Cardiac muscle cell (in vitro differentiated cells and primary cell): ENCODE measurements around the gene STYK1. TPM values are rescaled to one million over a fixed set of nuclear protein-coding genes. Genes with fewer than 3 reads are reported as not detected.
A peak's percentile ranks its signal among the peaks of the same experiment; 100 is the strongest.

Experiments used
- DNase-seq, 2 donors: peaks; one replicate each; pipeline versions ENCODE4 v3.0.0 to v3.0.0-alpha.2; 2010 to 2017; ENCODE audit warnings: low read depth in 1 of 2, low spot score in 1 of 2
- H3K27ac ChIP-seq: fragments of 200-600 bp; sonication (generic); 2 replicates; pipeline ENCODE4 v1.5.1; 2016
- H3K27me3 ChIP-seq: fragments of 200-600 bp; sonication (generic); 2 replicates; pipeline ENCODE4 v1.6.0; 2016; ENCODE audit warnings: control low read depth
- H3K36me3 ChIP-seq: fragments of 200-600 bp; sonication (generic); 2 replicates; pipeline ENCODE4 v1.5.1; 2016; ENCODE audit warnings: control low read depth
- H3K4me1 ChIP-seq: fragments of 200-600 bp; sonication (generic); 2 replicates; pipeline ENCODE4 v1.8.1; 2017; ENCODE audit warnings: low read depth, mild to moderate bottlenecking, mixed run types
- H3K4me3 ChIP-seq: fragments of 200-600 bp; sonication (generic); 2 replicates; pipeline ENCODE4 v1.5.1; 2016; ENCODE audit warnings: mild to moderate bottlenecking
- H3K9me3 ChIP-seq: fragments of 200-600 bp; sonication (generic); 2 replicates; pipeline ENCODE4 v1.5.1; 2017; ENCODE audit warnings: low read depth, mild to moderate bottlenecking, control low read depth
- CTCF ChIP-seq: IDR thresholded peaks from 2 replicates; pipeline ENCODE4 v1.5.1; 2012; ENCODE audit warnings: low read depth, mild to moderate bottlenecking, low read length
- polyA plus RNA-seq: library from polyadenylated mRNA; unstranded; fragments of >200 nt; fragmentation: Nextera tagmentation; extraction: Ambion mirVana; gene quantifications from 2 replicates; pipeline ENCODE4 v1.2.1, GENCODE V29; 2016
- total RNA-seq: library from RNA; depleted of rRNA; stranded (reverse); fragments of >200 nt; gene quantifications from 2 replicates; pipeline ENCODE4 v1.2.3, GENCODE V29; 2016

Gene STYK1
- total and polyA plus RNA-seq, 2 experiments from 2014 or later, result 0.21 to 0.65 TPM

- TF ChIP-seq CTCF, result no peak
- Histone ChIP-seq H3K36me3 (peaks cover 37% of the 10 kb centered on the region), H3K4me1 (peaks cover 34% of the 10 kb centered on the region), H3K27me3 (no peaks in the 10 kb centered on the region), H3K4me3 (no peak overlapping the region), H3K9me3 (no peaks in the 10 kb centered on the region), H3K27ac (no peak overlapping the region)
- no peak for DNase-seq
These were observed 42.4 kb upstream of the STYK1 start for GRCh38 chr12:10716277-10716676.

GRCh38 chr12:10715491-10715890, 41.6 kb upstream of the STYK1 start:
- no peak overlapping the region for H3K27ac ChIP-seq
- H3K36me3 ChIP-seq, result peaks cover 38% of the 10 kb centered on the region
- no peaks in the 10 kb centered on the region for H3K9me3 ChIP-seq
- H3K4me1 ChIP-seq, result peaks cover 34% of the 10 kb centered on the region
- no peak for TF ChIP-seq CTCF
- H3K4me3 ChIP-seq, result no peak overlapping the region
- no peaks in the 10 kb centered on the region for H3K27me3 ChIP-seq
- no peak for DNase-seq

- DNase-seq, result no peak
- Histone ChIP-seq H3K4me3 (no peak overlapping the region), H3K36me3 (peaks cover 56% of the 10 kb centered on the region), H3K9me3 (no peaks in the 10 kb centered on the region), H3K27me3 (no peaks in the 10 kb centered on the region), H3K27ac (peak overlapping the region; percentile 90), H3K4me1 (peaks cover 13% of the 10 kb centered on the region)
- TF ChIP-seq CTCF, result no peak
These were observed 36.0 kb upstream of the STYK1 start for GRCh38 chr12:10709808-10710207.

GRCh38 chr12:10708862-10709261, 35.0 kb upstream of the STYK1 start:
- Histone ChIP-seq H3K4me1 (peaks cover 13% of the 10 kb centered on the region), H3K4me3 (no peak overlapping the region), H3K27ac (peak overlapping the region; percentile 90), H3K27me3 (no peaks in the 10 kb centered on the region), H3K9me3 (no peaks in the 10 kb centered on the region), H3K36me3 (peaks cover 49% of the 10 kb centered on the region)
- DNase-seq, result peak in 1 of 2 donors; percentile 46
- no peak for TF ChIP-seq CTCF

GRCh38 chr12:10705655-10706054, 31.8 kb upstream of the STYK1 start:
- DNase-seq, result peak in 1 of 2 donors; percentile 58

More at GRCh38 chr12:10705655-10706054, 31.8 kb upstream of the STYK1 start:
- H3K9me3 ChIP-seq, result no peaks in the 10 kb centered on the region
- peaks cover 13% of the 10 kb centered on the region for H3K4me1 ChIP-seq
- no peak overlapping the region for H3K4me3 ChIP-seq
- H3K36me3 ChIP-seq, result peaks cover 54% of the 10 kb centered on the region
- no peak for TF ChIP-seq CTCF
- no peaks in the 10 kb centered on the region for H3K27me3 ChIP-seq
- no peak overlapping the region for H3K27ac ChIP-seq
